ENCODE measurements around the gene TMPRSS2.
"Not testable (repeated sequence)": the region's sequence is repeated elsewhere in the genome, so short reads cannot be mapped to it uniquely, and the experiment has no call there.

TMPRSS2 gene

GRCh38 chr21:41426676-41427404 is 81.1 kb downstream of the TMPRSS2 start:
- no peak for DNase-seq (ENCODE audit: low spot score)

GRCh38 chr21:41425954-41426675 is 81.8 kb downstream of the TMPRSS2 start, which contains the start of gene MX1:
Gene MX1, plus strand, starts transcription at chr21:41426239. Its CDS starts 5,832 bp downstream, at chr21:41432071.
- DNase-seq (ENCODE audit: low spot score) = no peak

- DNase-seq (ENCODE audit: low spot score) = no peak
These were observed 82.4 kb downstream of the TMPRSS2 start for GRCh38 chr21:41425588-41425953.

DNA sequence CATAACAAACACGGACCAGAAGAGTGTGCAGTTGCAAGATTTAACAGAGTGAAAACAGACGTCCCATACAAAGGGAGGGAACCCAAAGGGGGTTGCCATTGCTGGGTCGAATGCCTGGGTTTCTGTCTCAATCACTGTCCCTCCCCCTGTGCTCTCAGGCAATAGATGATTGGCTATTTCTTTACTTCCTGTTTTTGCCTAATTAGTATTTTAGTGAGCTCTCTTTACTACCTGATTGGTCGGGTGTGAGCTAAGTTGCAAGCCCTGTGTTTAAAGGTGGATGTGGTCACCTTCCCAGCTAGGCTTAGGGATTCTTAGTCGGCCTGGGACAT is 84.7 kb downstream of the TMPRSS2 start:
- not testable (repeated sequence) for DNase-seq (ENCODE audit: low spot score)

GRCh38 chr21:41422546-41423304 is 85.2 kb downstream of the TMPRSS2 start:
- no peak for DNase-seq (ENCODE audit: low spot score)

DNA sequence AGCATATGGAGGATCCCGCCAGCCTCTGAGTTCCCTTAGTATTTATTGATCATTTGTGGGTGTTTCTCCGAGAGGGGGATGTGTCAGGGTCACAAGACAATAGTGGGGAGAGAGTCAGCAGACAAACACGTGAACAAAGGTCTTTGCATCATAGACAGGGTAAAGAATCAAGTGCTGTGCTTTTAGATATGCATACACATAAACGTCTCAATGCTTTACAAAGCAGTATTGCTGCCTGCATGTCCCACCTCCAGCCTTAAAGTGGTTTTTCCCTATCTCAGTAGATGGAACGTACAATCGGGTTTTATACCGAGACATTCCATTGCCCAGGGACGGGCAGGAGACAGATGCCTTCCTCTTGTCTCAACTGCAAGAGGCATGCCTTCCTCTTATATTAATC is 87.0 kb downstream of the TMPRSS2 start:
- not testable (repeated sequence) for DNase-seq (ENCODE audit: low spot score)

GRCh38 chr21:41419921-41420862 is 87.8 kb downstream of the TMPRSS2 start:
- DNase-seq (ENCODE audit: low spot score) = peak; percentile 84

DNA sequence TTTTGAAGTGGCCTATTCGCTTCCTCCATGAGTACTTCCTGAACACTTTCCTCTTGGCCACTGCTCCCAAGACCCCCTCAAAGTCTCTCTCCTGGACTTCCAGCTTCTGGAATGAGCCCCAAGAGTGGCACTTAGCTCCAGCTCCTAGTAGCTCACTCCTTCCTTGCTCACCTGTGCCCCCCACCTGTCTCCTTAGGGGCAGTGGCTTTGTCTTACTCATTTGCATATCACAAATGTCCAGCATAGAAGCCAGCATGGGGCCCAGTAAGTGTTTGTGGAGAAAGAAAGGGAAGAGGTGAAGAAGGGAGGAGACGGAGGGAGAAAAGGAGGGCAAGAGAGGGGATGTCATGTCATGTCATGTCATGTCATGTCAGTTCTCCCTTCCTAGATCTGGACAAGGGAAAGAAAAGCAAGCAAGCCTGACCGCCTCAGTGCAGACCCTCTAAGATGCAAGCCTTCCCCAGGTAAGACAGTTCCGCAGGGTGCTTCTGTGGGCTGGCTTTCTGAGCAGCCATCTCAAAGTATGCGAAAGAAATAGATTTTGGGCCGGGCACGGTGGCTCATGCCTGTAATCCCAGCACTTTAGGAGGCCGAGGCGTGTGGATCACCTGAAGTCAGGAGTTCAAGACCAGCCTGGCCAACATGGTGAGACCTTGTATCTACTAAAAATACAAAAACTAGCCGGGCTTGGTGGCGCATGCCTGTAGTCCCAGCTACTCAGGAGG is 88.8 kb downstream of the TMPRSS2 start:
- DNase-seq (ENCODE audit: low spot score) = no peak

DNA sequence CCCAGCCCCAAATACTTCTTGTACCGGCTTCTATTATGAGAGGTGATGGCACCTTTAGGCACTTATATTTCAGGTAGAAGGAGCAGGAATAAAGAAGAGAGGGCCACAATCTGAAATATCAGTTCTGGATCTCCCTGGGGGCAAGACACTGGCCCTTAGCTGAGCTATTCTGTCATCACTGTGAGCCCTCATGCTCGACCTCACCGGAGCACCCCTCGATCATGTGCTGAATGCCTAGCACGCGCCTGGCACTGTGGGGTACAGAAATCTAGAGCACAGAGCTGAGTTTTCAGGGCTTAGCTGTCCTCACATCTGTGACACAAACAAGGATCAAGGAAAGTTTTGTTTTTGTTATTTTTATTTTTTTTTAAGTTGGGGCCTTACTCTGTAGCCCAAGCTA is 89.6 kb downstream of the TMPRSS2 start:
- no peak for DNase-seq (ENCODE audit: low spot score)

DNA sequence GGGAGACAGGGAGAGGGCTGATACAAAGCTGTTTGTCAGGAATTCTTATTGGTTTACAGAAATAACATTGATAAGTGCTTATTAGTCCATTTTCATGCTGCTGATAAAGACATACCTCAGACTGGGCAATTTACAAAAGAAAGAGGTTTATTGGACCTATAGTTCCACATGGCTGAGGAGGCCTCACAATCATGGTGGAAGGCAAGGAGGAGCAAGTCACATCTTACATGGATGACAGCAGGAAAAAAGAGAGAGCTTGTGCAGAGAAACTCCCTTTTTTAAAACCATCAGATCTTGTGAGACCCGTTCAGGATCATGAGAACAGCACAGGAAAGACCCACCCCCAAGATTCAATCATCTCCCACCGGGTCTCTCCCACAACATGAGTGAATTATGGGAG is 90.5 kb downstream of the TMPRSS2 start:
- not testable (repeated sequence) for DNase-seq (ENCODE audit: low spot score)

Measured in COLO829 (cell line).